Measurements from ENCODE around the gene CFAP90.

DNA sequence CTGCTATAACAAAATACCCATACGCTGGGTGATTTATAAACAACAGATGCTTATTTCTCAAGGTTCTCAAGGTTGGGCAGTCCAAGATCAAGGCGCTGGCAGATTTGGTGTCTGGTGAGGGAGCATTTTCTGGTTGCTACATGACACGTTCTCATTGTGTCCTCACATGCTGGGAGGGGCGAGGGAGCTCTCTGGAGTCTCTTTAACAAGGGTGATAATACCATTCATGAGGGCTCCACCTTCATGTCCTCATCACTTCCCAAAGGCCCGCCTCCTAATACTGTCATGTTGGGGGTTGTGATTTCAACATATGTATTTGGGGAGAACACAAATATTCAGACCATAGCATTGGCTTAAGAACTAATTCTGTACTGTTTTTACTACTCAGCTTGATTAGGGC, 4.6 kb downstream of the CFAP90 start:
- TF ChIP-seq, protein P1, sequence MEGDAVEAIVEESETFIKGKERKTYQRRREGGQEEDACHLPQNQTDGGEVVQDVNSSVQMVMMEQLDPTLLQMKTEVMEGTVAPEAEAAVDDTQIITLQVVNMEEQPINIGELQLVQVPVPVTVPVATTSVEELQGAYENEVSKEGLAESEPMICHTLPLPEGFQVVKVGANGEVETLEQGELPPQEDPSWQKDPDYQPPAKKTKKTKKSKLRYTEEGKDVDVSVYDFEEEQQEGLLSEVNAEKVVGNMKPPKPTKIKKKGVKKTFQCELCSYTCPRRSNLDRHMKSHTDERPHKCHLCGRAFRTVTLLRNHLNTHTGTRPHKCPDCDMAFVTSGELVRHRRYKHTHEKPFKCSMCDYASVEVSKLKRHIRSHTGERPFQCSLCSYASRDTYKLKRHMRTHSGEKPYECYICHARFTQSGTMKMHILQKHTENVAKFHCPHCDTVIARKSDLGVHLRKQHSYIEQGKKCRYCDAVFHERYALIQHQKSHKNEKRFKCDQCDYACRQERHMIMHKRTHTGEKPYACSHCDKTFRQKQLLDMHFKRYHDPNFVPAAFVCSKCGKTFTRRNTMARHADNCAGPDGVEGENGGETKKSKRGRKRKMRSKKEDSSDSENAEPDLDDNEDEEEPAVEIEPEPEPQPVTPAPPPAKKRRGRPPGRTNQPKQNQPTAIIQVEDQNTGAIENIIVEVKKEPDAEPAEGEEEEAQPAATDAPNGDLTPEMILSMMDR (IDR thresholded peaks at IDR 0.05) = no peak
- TF ChIP-seq POLR2A (IDR thresholded peaks at IDR 0.05) = no peak
